Kidney epithelial cell (primary cell): ENCODE data around the gene YKT6. TPM values are rescaled to one million over a fixed set of nuclear protein-coding genes. Genes with fewer than 3 reads are reported as not detected.
A peak's percentile ranks its signal among the peaks of the same experiment; 100 is the strongest.

Source experiments
- DNase-seq: peaks from one replicate; pipeline ENCODE4 v3.0.0-alpha.2; 2010; ENCODE audit warnings: low read depth
- H3K27me3 ChIP-seq: 2 replicates; pipeline ENCODE4 v1.6.0; 2011; ENCODE audit warnings: low read length; ENCODE audit not compliant: control insufficient read depth, insufficient read depth
- H3K36me3 ChIP-seq: 2 replicates; pipeline ENCODE4 v1.5.1; 2011; ENCODE audit warnings: low read length; ENCODE audit not compliant: control insufficient read depth, insufficient read depth
- H3K4me3 ChIP-seq: 2 replicates; pipeline ENCODE4 v1.5.1; 2011; ENCODE audit warnings: low read depth, mild to moderate bottlenecking, control low read depth, low read length
- total RNA-seq: library from RNA; depleted of rRNA; stranded (reverse); fragments of >200 nt; gene quantifications from 2 replicates; pipeline ENCODE4 v1.2.3, GENCODE V29; 2015
- TF ChIP-seq, protein P1 (sequence below): IDR thresholded peaks from 2 replicates; pipeline ENCODE4 v1.5.1; 2011; ENCODE audit warnings: mild to moderate bottlenecking, moderate library complexity, low read length, control low read depth, inconsistent platforms; ENCODE audit not compliant: insufficient read depth, poor library complexity, severe bottlenecking

Gene YKT6
- total RNA-seq, 1 donor from 2014 or later: 124 TPM

DNA sequence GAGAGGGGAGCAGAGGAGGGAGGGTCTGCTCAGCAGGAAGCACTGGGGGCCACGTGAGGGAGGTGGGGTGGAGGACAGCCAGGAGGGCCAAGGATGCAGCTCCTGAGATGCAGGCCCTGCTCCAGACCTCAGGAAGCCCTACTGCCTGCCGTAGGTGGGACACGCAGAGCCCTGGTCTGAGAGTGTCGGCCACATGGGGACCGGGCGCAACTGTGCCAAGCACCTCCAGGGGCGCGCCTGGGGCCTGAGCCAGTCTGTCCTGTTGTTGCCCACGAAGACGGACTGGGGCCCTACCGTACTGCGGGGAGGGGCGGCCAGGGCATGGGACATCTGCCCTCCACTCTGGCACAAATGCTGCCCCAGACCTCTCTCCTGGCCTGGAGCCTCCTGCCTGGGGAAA is 31.6 kb downstream of the YKT6 start:
- Histone ChIP-seq H3K27me3 (peaks cover 10% of the 10 kb centered on the region), H3K36me3 (no peaks in the 10 kb centered on the region), H3K4me3 (no peak overlapping the region)
- DNase-seq: no peak
- TF ChIP-seq, protein P1, sequence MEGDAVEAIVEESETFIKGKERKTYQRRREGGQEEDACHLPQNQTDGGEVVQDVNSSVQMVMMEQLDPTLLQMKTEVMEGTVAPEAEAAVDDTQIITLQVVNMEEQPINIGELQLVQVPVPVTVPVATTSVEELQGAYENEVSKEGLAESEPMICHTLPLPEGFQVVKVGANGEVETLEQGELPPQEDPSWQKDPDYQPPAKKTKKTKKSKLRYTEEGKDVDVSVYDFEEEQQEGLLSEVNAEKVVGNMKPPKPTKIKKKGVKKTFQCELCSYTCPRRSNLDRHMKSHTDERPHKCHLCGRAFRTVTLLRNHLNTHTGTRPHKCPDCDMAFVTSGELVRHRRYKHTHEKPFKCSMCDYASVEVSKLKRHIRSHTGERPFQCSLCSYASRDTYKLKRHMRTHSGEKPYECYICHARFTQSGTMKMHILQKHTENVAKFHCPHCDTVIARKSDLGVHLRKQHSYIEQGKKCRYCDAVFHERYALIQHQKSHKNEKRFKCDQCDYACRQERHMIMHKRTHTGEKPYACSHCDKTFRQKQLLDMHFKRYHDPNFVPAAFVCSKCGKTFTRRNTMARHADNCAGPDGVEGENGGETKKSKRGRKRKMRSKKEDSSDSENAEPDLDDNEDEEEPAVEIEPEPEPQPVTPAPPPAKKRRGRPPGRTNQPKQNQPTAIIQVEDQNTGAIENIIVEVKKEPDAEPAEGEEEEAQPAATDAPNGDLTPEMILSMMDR: no peak

DNA sequence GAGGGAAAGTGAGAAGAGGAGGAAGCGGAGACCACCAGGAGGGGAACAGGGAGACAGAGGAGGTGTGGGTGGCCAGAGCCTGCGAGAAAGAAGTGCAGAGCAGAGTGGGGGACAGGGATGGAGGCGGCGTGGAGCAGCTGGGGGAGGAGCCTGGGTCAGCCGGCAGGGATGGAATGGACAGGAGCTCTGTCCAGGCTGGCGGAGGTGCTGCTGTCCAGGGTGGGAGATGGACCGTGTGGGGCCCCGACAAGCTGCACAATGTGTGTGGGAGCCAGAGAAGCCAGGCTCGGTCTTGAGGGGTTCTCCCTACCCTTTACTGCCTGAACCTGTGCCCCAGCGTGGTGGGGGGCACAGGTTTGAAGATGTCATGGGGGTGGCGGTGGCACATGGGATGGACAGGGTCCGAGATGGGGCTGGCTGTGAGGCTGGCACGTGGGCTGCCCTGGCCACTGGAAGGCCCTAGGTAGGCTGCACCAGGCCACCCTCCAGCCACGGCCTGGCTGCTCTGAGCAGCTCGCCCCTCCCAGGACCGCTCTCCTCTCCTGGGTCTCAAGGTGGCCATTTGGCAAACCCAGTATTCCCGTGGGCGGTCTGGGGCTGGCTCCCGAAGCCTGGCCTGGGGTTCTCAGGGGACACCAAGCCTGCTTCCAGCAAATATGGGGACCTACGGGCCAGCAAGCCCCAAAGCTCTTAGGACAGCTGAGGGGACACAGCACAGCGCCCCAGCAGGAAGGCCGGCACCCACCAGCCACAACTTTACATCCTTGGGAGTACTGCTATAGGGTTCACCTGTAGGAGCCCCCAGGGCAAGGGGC is 32.3 kb downstream of the YKT6 start:
- TF ChIP-seq, protein P1: no peak
- Histone ChIP-seq H3K27me3 (peaks cover 10% of the 10 kb centered on the region), H3K36me3 (no peaks in the 10 kb centered on the region), H3K4me3 (no peak overlapping the region)
- DNase-seq: no peak

DNA sequence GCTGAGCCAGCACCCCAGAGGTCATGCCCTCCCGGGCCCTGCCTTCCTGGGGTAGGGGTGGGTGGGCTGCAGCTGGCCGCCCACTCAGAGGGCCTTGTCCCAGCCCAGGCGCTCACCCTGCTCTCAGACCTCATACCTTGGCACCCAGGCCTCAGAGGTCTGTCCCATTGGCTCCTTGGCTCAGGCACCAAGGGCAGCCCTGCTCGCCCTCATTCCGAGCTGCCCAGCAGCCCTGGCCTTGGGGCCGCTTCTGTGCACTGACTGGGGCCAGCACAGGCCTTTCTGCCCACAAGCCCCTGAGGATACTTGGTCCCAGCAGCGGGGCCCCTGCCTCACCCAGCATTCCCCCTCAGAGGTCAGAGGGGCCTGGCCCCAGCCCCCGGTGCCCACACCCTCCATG is 34.3 kb downstream of the YKT6 start:
- Histone ChIP-seq H3K4me3 (no peak overlapping the region), H3K36me3 (no peaks in the 10 kb centered on the region), H3K27me3 (peaks cover 6% of the 10 kb centered on the region)
- TF ChIP-seq, protein P1: no peak
- no peak for DNase-seq

DNA sequence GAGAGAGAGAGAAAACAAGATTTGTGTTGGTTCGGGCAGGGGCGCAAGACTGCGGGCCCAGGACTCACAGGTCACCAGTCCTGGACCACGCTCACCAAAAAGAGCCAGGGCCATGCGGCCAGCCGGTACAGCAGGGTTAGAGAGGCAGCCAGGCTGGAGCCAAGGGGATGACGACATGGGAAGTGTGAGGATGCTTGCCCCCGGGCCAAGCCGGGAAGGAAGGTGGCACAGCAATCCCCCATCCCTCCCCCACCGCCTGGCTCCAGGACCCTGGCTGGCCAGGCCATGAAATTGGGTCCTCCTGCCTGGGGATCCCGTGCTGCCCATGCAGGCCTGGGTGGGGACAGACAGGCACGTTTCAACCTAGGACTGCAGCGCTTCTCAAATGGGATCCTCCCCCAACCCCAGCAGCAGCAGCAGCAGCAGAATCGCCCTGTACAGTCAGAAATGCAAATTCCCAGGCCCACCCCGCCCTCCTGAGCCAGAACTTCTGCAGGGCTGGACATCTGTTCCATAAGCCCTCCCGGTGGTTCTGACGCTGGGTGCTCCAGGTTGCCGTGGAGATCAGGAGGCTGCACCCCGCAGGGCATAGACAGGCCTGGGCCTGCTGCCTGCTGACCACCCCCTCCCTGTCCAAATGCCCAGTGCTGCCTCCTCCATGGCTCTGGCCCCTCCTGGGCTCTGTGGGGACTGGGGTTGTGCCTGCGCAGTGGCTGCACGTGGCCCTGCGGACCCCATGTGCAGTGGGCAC is 35.0 kb downstream of the YKT6 start:
- H3K27me3 ChIP-seq: peaks cover 6% of the 10 kb centered on the region
- H3K4me3 ChIP-seq: no peak overlapping the region
- TF ChIP-seq, protein P1: no peak
- H3K36me3 ChIP-seq: no peaks in the 10 kb centered on the region
- DNase-seq: no peak

DNA sequence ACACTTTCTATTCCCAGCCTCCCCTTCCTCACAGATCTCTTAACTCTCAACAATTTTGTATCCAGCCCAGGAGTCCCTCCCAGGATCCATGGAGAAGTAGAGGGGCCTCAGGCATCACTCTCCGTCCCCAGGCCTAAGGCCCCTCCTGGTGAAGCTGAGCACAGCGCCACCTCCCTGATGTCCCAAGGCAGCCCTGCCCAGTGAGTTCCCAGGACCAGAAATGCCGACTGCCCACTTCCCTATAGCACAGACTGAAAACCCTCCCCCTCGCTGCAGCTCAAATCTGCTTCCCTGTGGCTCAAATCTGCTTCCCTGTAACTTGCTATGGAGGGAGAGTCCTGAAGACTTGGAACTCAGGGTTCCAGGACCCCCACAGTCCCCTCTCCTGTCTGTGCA is 35.6 kb downstream of the YKT6 start:
- no peaks in the 10 kb centered on the region for H3K36me3 ChIP-seq
- TF ChIP-seq, protein P1: peak; percentile 13
- H3K4me3 ChIP-seq: no peak overlapping the region
- no peak for DNase-seq
- peaks cover 8% of the 10 kb centered on the region for H3K27me3 ChIP-seq
